HG03064 (cell line): ENCODE data around the gene ST14.

Source experiments
- ATAC-seq: cut with Tn5 transposase; IDR thresholded peaks from one replicate; pipeline ENCODE4 v1.9.1; 2021; ENCODE audit warnings: low read depth; ENCODE audit not compliant: unreplicated experiment

The ST14 gene

DNA sequence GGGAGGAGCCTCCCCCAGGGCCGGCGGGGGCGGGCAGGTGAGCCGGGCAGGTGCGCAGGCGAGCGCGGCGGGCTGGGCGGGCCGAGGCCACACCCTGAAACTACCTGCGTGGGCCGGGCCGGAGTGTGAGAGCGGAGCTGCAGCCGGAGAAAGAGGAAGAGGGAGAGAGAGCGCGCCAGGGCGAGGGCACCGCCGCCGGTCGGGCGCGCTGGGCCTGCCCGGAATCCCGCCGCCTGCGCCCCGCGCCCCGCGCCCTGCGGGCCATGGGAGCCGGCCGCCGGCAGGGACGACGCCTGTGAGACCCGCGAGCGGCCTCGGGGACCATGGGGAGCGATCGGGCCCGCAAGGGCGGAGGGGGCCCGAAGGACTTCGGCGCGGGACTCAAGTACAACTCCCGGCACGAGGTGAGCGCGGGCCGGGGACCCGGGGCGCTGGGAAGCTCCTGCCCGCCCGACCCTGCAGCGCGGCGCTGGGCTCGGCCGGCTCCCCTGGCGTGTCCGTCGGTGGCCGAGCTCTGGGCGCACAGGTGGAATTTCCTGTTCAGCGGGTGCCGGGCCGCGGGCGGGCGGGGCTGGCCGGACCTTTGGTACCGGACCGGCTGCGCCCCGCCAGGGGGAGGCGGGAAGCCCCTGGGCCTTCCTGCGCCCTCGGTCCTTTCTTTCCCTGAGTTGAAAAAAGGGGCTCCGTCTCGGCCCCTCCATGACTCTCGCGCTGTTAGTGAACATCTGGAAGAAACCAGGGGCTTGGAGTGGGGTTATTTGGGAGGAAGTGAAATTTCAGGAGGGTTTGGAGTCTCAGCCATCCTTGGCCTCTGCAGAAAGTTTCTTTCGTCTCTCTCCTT, at the start of gene ST14:
TSS of gene ST14 (plus strand) at position 126 of the 841 bp plus-strand sequence. CDS start at position 324, 198 bp downstream.
- no peak for ATAC-seq

- ATAC-seq, result no peak
Observed at GRCh38 chr11:130110339-130111108, 49.1 kb upstream of the ST14 start.

- no peak for ATAC-seq
Observed at GRCh38 chr11:130112071-130112830, 47.3 kb upstream of the ST14 start.

GRCh38 chr11:130114281-130114680, 45.3 kb upstream of the ST14 start:
- ATAC-seq, result no peak

- ATAC-seq, result no peak
Observed at GRCh38 chr11:130114726-130115125, 44.9 kb upstream of the ST14 start.

- no peak for ATAC-seq
Observed at GRCh38 chr11:130115218-130115617, 44.4 kb upstream of the ST14 start.

GRCh38 chr11:130118165-130118564, 41.4 kb upstream of the ST14 start:
- ATAC-seq, result peak; percentile 91

GRCh38 chr11:130118636-130119387, 40.8 kb upstream of the ST14 start:
- ATAC-seq, result peak; percentile 48

GRCh38 chr11:130120045-130120444, 39.5 kb upstream of the ST14 start:
- no peak for ATAC-seq

DNA sequence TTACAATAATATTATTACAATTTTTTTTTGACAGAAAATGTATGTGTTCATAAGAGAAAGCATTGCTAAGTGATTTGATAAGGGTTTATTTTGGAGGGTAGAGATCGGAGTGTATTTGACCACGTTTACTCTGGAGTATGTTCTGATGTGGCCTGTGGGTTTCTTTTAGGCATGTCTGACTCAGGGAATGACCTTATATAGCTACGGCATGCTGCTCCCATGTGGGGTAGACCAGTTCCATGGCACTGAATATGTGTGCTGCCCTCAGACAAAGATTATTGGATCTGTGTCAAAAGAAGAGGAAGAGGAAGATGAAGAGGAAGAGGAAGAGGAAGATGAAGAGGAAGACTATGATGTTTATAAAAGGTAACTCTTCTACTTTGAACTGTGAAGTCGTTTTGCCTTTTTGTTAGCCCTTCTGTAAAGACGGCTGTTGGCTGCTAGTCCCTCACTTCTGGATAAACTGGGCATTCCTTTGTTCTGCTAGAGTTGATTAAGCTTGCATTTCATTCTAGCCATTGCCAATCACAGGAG, 38.1 kb upstream of the ST14 start:
- no peak for ATAC-seq

DNA sequence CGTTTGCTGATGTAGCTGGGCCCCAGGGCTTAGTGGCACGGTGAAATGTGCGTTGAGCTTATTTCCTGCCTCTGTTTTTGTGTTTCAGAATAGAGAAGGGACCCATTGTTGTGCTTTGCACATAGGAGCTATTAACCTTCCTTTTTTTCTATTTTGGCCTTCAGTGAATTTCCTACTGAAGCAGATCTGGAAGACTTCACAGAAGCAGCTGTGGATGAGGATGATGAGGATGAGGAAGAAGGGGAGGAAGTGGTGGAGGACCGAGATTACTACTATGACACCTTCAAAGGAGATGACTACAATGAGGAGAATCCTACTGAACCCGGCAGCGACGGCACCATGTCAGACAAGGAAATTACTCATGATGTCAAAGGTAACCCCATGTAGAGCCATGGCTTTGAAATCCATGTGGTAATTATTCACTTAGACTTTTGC, 37.4 kb upstream of the ST14 start:
- ATAC-seq, result no peak

- ATAC-seq, result no peak
Observed at GRCh38 chr11:130123414-130124040, 36.1 kb upstream of the ST14 start.

DNA sequence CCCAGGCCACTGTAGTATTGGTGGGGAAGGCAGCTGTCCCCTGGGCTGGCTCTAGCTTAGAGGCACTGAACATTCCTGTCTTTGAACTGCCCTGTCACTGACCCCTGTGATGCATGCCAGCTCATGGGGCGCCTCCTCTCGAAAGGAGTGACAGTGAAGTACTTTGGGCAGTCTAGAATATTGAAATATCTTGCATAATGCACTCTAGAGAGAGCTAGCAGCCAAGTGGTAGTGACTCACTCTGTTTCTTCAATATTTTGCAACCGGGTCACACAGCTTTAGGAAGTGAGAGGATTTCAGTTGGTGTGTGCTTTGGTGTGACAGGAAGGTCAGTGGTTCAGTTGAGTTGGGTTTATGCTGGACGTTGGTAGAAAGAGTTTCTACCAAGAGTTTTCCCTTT, 35.5 kb upstream of the ST14 start:
- ATAC-seq, result no peak

GRCh38 chr11:130125638-130126037, 33.9 kb upstream of the ST14 start:
- ATAC-seq, result no peak

DNA sequence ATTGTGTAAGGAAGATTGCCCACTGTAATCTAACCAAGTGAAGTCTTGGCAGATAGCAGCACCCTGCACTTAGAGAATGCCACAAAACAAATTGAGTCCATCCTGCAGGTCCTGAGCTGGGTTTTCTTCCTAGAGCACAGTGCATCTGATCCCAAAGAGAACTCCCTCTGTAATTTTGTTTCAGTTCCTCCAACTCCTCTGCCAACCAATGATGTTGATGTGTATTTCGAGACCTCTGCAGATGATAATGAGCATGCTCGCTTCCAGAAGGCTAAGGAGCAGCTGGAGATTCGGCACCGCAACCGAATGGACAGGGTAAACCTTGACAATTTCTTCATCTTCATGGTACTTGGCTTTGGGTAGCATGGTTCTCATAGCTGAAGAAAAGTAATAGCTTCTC, 33.1 kb upstream of the ST14 start:
- ATAC-seq, result no peak

DNA sequence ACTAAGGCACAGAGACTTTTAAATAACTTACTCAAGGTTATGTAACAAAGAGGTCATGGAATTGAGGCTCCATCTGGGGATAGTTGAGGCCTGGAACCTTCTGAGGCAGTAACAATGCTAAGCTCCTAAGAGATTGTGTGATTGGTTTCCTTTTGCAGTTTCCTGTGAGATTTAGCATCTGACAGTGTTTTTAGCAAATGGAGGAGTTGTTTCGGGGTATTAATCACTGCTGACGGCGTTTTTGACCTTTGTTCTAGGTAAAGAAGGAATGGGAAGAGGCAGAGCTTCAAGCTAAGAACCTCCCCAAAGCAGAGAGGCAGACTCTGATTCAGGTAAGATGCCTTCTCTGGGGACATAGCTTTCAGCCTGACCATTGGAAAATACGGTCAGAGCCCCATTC, 32.1 kb upstream of the ST14 start:
- ATAC-seq, result no peak

DNA sequence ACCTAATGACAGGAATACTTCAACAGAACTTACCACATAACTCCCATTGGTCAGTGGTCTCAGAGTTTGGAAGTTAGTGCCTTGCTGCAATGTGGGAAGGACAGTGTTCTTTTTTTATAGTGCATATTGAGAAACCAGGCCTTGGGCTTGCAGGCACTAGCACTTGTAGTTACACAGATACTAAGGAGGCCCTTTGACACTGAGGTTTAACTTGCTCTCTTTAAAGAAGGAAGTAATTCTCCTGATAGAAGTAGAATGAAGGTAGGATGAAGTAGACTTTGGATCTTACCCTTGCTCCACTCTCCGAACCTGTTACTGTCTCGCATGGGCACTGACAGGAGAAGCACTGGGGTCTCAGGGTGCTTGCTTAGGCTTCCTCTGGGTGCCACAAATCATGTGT, 31.0 kb upstream of the ST14 start:
- ATAC-seq, result no peak

GRCh38 chr11:130129922-130130321, 29.7 kb upstream of the ST14 start:
- no peak for ATAC-seq

DNA sequence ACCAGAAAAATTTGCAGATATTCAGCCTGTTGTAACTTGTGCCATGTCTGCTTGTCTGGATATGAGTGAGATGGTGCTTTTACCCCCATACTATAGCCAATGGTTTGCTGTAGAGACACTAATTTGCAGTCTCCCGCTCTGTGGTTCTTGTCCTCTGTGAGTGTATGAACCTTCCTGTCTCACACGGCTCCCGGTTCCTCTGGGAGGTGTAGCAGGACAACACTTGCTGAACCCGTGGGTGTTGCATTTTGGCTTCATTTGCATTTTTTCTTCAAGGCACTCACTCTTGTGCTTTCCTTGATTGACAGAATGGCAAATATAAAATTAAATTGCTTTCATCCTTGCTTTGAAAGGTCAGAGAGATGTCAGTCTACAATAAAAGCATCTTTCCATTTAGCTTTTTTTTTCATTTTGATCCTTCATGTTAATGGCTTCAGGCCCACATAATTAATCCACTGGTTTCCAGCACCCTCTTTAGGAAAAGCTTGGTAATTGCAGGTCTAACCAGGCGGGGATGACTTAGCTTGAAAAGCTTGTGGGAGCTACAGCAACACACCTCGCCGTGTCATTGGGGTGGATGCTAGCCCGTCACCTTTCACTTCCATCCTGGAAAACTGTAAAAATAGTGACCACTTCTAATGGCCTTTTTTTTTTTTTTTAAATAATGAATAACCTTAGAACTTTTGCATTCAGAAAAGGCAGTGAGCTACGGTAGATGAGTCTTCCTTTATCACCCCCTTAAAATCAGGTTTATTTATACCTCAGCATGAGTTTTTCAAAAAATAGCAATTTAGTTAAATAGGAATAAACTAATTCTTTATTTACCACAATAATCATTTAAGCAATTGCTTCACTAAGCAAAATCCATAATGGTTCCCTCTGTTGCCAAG, 27.4 kb upstream of the ST14 start:
- no peak for ATAC-seq
